GM23338 (cell line): ENCODE measurements around the gene AFP. TPM values are rescaled to one million over a fixed set of nuclear protein-coding genes. Genes with fewer than 3 reads are reported as not detected.

ENCODE experiments used
- ATAC-seq: fragments of 200-7000 bp; cut with Tn5 transposase; 3 replicates; pipeline ENCODE4 v1.9.1; 2020
- DNase-seq: peaks from one replicate; pipeline ENCODE4 v3.0.0-alpha.2; 2015; ENCODE audit warnings: low spot score
- H2AFZ ChIP-seq: fragments of 200-600 bp; sonication (generic); 2 replicates; pipeline ENCODE4 v1.8.0; 2016; ENCODE audit warnings: antibody characterized with exemption, mild to moderate bottlenecking, moderate library complexity
- H3F3A ChIP-seq: fragments of 200-600 bp; sonication (generic); replicated peaks from 2 replicates; pipeline ENCODE4 v1.8.0; 2017; ENCODE audit warnings: antibody characterized with exemption, mixed run types, low read depth
- H3K27ac ChIP-seq: fragments of 200-600 bp; sonication (generic); 2 replicates; pipeline ENCODE4 v1.6.1; 2016; ENCODE audit warnings: low read depth
- H3K27me3 ChIP-seq: fragments of 200-600 bp; sonication (generic); 2 replicates; pipeline ENCODE4 v1.8.0; 2016; ENCODE audit warnings: mild to moderate bottlenecking, mixed run types, moderate library complexity; ENCODE audit not compliant: insufficient read depth
- H3K36me3 ChIP-seq: fragments of 200-600 bp; sonication (generic); 2 replicates; pipeline ENCODE4 v1.8.0; 2016; ENCODE audit warnings: mild to moderate bottlenecking; ENCODE audit not compliant: insufficient read depth
- H3K4me1 ChIP-seq: fragments of 200-600 bp; sonication (generic); 2 replicates; pipeline ENCODE4 v1.8.0; 2016; ENCODE audit warnings: mild to moderate bottlenecking, moderate library complexity; ENCODE audit not compliant: insufficient read depth
- H3K4me2 ChIP-seq: fragments of 200-600 bp; sonication (generic); 2 replicates; pipeline ENCODE4 v1.7.1; 2017; ENCODE audit warnings: mixed run types
- H3K4me3 ChIP-seq: fragments of 200-600 bp; sonication (generic); 2 replicates; pipeline ENCODE4 v1.6.1; 2016; ENCODE audit warnings: mixed run types
- H3K79me2 ChIP-seq: fragments of 200-600 bp; sonication (generic); replicated peaks from 2 replicates; pipeline ENCODE4 v1.8.0; 2017; ENCODE audit warnings: mild to moderate bottlenecking; ENCODE audit not compliant: insufficient read depth
- H3K9me2 ChIP-seq: fragments of 200-600 bp; sonication (generic); 2 replicates; pipeline ENCODE4 v1.8.0; 2017; ENCODE audit not compliant: insufficient read depth
- H4K20me1 ChIP-seq: fragments of 200-600 bp; sonication (generic); replicated peaks from 2 replicates; pipeline ENCODE4 v1.8.0; 2017; ENCODE audit warnings: mild to moderate bottlenecking; ENCODE audit not compliant: insufficient read depth
- H3K27ac Mint-ChIP-seq: 2 replicates; pipeline ENCODE4 v1.8.0; 2020; ENCODE audit warnings: inconsistent platforms, mild to moderate bottlenecking, moderate library complexity, mixed read lengths
- H3K27me3 Mint-ChIP-seq: 3 replicates; pipeline ENCODE4 v1.8.0; 2022; ENCODE audit warnings: low read depth, mild to moderate bottlenecking, moderate library complexity, mixed read lengths, inconsistent platforms; ENCODE audit not compliant: insufficient read depth, poor library complexity
- H3K36me3 Mint-ChIP-seq: 3 replicates; pipeline ENCODE4 v1.8.0; 2021; ENCODE audit warnings: low read depth, mild to moderate bottlenecking, inconsistent platforms, moderate library complexity, mixed read lengths
- H3K4me1 Mint-ChIP-seq: 3 replicates; pipeline ENCODE4 v1.8.0; 2020; ENCODE audit warnings: mild to moderate bottlenecking, inconsistent platforms, mixed read lengths
- H3K4me3 Mint-ChIP-seq: 3 replicates; pipeline ENCODE4 v1.8.0; 2021; ENCODE audit warnings: moderate library complexity, mild to moderate bottlenecking, inconsistent platforms, mixed read lengths
- H3K9me3 Mint-ChIP-seq: 3 replicates; pipeline ENCODE4 v1.8.0; 2020; ENCODE audit warnings: moderate library complexity, mild to moderate bottlenecking, inconsistent platforms, mixed read lengths
- CREB1 ChIP-seq: fragments of 250-450 bp; sonication (Bioruptor Pico); IDR thresholded peaks from 2 replicates; pipeline ENCODE4 v1.5.0; 2020; ENCODE audit warnings: low read depth, mild to moderate bottlenecking, moderate library complexity
- EZH2 ChIP-seq: fragments of 200-600 bp; sonication (generic); IDR thresholded peaks from one replicate; pipeline ENCODE4 v1.8.0; 2017; ENCODE audit warnings: antibody characterized with exemption, mild to moderate bottlenecking, low read depth; ENCODE audit not compliant: unreplicated experiment
- EZH2phosphoT487 ChIP-seq: fragments of 200-600 bp; sonication (generic); IDR thresholded peaks from one replicate; pipeline ENCODE4 v1.8.1; 2018; ENCODE audit warnings: antibody characterized with exemption; ENCODE audit not compliant: unreplicated experiment
- JUNB ChIP-seq: IDR thresholded peaks from one replicate; pipeline ENCODE4 v1.6.1; 2016; ENCODE audit warnings: antibody characterized with exemption; ENCODE audit not compliant: unreplicated experiment
- NANOG ChIP-seq: IDR thresholded peaks from 2 replicates; pipeline ENCODE4 v1.6.1; 2016; ENCODE audit warnings: antibody characterized with exemption, borderline replicate concordance
- POLR2AphosphoS5 ChIP-seq: IDR thresholded peaks from 2 replicates; pipeline ENCODE4 v1.6.1; 2016; ENCODE audit warnings: antibody characterized with exemption, low read depth
- STAT1 ChIP-seq: IDR thresholded peaks from one replicate; pipeline ENCODE4 v1.6.1; 2016; ENCODE audit warnings: antibody characterized with exemption; ENCODE audit not compliant: unreplicated experiment
- ZNF114 ChIP-seq: fragments of 250-450 bp; sonication (Bioruptor Pico); IDR thresholded peaks from 2 replicates; pipeline ENCODE4 v1.5.0; 2020; ENCODE audit warnings: mild to moderate bottlenecking, moderate library complexity
- ZNF331 ChIP-seq: fragments of 250-450 bp; sonication (Bioruptor Pico); IDR thresholded peaks from 2 replicates; pipeline ENCODE4 v1.5.0; 2020; ENCODE audit warnings: low read depth, mild to moderate bottlenecking, moderate library complexity
- polyA plus RNA-seq: library from polyadenylated mRNA; unstranded; fragments of >200 nt; fragmentation: Nextera tagmentation; extraction: Ambion mirVana; gene quantifications from 2 replicates; pipeline ENCODE4 v1.2.1, GENCODE V29; 2016
- total RNA-seq: library from RNA; depleted of rRNA; stranded (reverse); fragments of >200 nt; shearing (Covaris generic); gene quantifications from 2 replicates; pipeline ENCODE4 v1.2.3, GENCODE V29; 2014
- TF ChIP-seq, protein P1 (sequence below): IDR thresholded peaks from one replicate; pipeline ENCODE4 v1.6.1; 2018; ENCODE audit warnings: antibody characterized with exemption; ENCODE audit not compliant: unreplicated experiment
- TF ChIP-seq, protein P2 (sequence below), 2 experiments: fragments of 200-600 bp in 1 of 2; sonication (generic) in 1 of 2; conservative IDR thresholded peaks; 2 replicates each; pipeline versions ENCODE4 v1.5.1 to v1.6.1; 2016 to 2017; ENCODE audit warnings: antibody characterized with exemption in 2 of 2, low read depth in 2 of 2, mild to moderate bottlenecking in 2 of 2, moderate library complexity in 1 of 2
- TF ChIP-seq, protein P3 (sequence below): fragments of 250-450 bp; sonication (Bioruptor Pico); IDR thresholded peaks from 2 replicates; pipeline ENCODE4 v1.5.0; 2020; ENCODE audit warnings: mild to moderate bottlenecking, moderate library complexity
- TF ChIP-seq, protein P4 (sequence below): IDR thresholded peaks from 2 replicates; pipeline ENCODE4 v1.6.1; 2016; ENCODE audit warnings: antibody characterized with exemption

Gene AFP
- total and polyA plus RNA-seq, 2 experiments from 2014 or later: 4.0 to 17.3 TPM

DNA sequence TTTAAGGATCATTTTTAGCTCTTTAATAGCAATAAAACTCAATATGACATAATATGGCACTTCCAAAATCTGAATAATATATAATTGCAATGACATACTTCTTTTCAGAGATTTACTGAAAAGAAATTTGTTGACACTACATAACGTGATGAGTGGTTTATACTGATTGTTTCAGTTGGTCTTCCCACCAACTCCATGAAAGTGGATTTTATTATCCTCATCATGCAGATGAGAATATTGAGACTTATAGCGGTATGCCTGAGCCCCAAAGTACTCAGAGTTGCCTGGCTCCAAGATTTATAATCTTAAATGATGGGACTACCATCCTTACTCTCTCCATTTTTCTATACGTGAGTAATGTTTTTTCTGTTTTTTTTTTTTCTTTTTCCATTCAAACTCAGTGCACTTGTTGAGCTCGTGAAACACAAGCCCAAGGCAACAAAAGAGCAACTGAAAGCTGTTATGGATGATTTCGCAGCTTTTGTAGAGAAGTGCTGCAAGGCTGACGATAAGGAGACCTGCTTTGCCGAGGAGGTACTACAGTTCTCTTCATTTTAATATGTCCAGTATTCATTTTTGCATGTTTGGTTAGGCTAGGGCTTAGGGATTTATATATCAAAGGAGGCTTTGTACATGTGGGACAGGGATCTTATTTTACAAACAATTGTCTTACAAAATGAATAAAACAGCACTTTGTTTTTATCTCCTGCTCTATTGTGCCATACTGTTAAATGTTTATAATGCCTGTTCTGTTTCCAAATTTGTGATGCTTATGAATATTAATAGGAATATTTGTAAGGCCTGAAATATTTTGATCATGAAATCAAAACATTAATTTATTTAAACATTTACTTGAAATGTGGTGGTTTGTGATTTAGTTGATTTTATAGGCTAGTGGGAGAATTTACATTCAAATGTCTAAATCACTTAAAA is 16.6 kb upstream of the AFP start:
- H3K79me2 ChIP-seq: no peaks in the 10 kb centered on the region
- H3K4me1 ChIP-seq: no peaks in the 10 kb centered on the region
- no peak overlapping the region for H3K4me3 ChIP-seq
- H3K9me2 ChIP-seq: no peaks in the 10 kb centered on the region; the same call in 1 of the 2 replicates
- no peak overlapping the region for H3K27ac ChIP-seq
- no peaks in the 10 kb centered on the region for H3F3A ChIP-seq
- no peak overlapping the region for H3K4me2 ChIP-seq
- no peak overlapping the region for H2AFZ ChIP-seq
- H3K27me3 ChIP-seq: no peaks in the 10 kb centered on the region
- no peaks in the 10 kb centered on the region for H3K36me3 Mint-ChIP-seq
- no peak overlapping the region for H3K27ac Mint-ChIP-seq
- no peaks in the 10 kb centered on the region for H4K20me1 ChIP-seq
- H3K4me3 Mint-ChIP-seq: no peak overlapping the region
- no peaks in the 10 kb centered on the region for H3K36me3 ChIP-seq
- no peaks in the 10 kb centered on the region; the same call in 2 of the 3 replicates for H3K9me3 Mint-ChIP-seq
- H3K4me1 Mint-ChIP-seq: peaks cover 10% of the 10 kb centered on the region; the same call in 2 of the 3 replicates
- TF ChIP-seq, protein P1, sequence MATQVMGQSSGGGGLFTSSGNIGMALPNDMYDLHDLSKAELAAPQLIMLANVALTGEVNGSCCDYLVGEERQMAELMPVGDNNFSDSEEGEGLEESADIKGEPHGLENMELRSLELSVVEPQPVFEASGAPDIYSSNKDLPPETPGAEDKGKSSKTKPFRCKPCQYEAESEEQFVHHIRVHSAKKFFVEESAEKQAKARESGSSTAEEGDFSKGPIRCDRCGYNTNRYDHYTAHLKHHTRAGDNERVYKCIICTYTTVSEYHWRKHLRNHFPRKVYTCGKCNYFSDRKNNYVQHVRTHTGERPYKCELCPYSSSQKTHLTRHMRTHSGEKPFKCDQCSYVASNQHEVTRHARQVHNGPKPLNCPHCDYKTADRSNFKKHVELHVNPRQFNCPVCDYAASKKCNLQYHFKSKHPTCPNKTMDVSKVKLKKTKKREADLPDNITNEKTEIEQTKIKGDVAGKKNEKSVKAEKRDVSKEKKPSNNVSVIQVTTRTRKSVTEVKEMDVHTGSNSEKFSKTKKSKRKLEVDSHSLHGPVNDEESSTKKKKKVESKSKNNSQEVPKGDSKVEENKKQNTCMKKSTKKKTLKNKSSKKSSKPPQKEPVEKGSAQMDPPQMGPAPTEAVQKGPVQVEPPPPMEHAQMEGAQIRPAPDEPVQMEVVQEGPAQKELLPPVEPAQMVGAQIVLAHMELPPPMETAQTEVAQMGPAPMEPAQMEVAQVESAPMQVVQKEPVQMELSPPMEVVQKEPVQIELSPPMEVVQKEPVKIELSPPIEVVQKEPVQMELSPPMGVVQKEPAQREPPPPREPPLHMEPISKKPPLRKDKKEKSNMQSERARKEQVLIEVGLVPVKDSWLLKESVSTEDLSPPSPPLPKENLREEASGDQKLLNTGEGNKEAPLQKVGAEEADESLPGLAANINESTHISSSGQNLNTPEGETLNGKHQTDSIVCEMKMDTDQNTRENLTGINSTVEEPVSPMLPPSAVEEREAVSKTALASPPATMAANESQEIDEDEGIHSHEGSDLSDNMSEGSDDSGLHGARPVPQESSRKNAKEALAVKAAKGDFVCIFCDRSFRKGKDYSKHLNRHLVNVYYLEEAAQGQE: no peak
- TF ChIP-seq CREB1 (no peak), POLR2AphosphoS5 (no peak), EZH2 (no peak), ZNF114 (no peak), NANOG (no peak), ZNF331 (CRISPR knock-in tag) (no peak), EZH2phosphoT487 (no peak), STAT1 (no peak), JUNB (no peak)
- TF ChIP-seq, protein P2, sequence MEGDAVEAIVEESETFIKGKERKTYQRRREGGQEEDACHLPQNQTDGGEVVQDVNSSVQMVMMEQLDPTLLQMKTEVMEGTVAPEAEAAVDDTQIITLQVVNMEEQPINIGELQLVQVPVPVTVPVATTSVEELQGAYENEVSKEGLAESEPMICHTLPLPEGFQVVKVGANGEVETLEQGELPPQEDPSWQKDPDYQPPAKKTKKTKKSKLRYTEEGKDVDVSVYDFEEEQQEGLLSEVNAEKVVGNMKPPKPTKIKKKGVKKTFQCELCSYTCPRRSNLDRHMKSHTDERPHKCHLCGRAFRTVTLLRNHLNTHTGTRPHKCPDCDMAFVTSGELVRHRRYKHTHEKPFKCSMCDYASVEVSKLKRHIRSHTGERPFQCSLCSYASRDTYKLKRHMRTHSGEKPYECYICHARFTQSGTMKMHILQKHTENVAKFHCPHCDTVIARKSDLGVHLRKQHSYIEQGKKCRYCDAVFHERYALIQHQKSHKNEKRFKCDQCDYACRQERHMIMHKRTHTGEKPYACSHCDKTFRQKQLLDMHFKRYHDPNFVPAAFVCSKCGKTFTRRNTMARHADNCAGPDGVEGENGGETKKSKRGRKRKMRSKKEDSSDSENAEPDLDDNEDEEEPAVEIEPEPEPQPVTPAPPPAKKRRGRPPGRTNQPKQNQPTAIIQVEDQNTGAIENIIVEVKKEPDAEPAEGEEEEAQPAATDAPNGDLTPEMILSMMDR (conservative IDR thresholded peaks at IDR 0.05; ENCODE audit: low read depth in 2 of 2): no peak
- TF ChIP-seq, protein P3, sequence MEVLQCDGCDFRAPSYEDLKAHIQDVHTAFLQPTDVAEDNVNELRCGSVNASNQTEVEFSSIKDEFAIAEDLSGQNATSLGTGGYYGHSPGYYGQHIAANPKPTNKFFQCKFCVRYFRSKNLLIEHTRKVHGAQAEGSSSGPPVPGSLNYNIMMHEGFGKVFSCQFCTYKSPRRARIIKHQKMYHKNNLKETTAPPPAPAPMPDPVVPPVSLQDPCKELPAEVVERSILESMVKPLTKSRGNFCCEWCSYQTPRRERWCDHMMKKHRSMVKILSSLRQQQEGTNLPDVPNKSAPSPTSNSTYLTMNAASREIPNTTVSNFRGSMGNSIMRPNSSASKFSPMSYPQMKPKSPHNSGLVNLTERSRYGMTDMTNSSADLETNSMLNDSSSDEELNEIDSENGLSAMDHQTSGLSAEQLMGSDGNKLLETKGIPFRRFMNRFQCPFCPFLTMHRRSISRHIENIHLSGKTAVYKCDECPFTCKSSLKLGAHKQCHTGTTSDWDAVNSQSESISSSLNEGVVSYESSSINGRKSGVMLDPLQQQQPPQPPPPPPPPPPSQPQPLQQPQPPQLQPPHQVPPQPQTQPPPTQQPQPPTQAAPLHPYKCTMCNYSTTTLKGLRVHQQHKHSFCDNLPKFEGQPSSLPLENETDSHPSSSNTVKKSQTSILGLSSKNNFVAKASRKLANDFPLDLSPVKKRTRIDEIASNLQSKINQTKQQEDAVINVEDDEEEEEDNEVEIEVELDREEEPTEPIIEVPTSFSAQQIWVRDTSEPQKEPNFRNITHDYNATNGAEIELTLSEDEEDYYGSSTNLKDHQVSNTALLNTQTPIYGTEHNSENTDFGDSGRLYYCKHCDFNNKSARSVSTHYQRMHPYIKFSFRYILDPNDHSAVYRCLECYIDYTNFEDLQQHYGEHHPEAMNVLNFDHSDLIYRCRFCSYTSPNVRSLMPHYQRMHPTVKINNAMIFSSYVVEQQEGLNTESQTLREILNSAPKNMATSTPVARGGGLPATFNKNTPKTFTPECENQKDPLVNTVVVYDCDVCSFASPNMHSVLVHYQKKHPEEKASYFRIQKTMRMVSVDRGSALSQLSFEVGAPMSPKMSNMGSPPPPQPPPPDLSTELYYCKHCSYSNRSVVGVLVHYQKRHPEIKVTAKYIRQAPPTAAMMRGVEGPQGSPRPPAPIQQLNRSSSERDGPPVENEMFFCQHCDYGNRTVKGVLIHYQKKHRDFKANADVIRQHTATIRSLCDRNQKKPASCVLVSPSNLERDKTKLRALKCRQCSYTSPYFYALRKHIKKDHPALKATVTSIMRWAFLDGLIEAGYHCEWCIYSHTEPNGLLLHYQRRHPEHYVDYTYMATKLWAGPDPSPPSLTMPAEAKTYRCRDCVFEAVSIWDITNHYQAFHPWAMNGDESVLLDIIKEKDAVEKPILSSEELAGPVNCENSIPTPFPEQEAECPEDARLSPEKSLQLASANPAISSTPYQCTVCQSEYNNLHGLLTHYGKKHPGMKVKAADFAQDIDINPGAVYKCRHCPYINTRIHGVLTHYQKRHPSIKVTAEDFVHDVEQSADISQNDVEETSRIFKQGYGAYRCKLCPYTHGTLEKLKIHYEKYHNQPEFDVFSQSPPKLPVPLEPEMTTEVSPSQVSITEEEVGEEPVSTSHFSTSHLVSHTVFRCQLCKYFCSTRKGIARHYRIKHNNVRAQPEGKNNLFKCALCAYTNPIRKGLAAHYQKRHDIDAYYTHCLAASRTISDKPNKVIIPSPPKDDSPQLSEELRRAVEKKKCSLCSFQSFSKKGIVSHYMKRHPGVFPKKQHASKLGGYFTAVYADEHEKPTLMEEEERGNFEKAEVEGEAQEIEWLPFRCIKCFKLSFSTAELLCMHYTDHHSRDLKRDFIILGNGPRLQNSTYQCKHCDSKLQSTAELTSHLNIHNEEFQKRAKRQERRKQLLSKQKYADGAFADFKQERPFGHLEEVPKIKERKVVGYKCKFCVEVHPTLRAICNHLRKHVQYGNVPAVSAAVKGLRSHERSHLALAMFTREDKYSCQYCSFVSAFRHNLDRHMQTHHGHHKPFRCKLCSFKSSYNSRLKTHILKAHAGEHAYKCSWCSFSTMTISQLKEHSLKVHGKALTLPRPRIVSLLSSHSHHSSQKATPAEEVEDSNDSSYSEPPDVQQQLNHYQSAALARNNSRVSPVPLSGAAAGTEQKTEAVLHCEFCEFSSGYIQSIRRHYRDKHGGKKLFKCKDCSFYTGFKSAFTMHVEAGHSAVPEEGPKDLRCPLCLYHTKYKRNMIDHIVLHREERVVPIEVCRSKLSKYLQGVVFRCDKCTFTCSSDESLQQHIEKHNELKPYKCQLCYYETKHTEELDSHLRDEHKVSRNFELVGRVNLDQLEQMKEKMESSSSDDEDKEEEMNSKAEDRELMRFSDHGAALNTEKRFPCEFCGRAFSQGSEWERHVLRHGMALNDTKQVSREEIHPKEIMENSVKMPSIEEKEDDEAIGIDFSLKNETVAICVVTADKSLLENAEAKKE (CRISPR knock-in tag): no peak
- TF ChIP-seq, protein P4, sequence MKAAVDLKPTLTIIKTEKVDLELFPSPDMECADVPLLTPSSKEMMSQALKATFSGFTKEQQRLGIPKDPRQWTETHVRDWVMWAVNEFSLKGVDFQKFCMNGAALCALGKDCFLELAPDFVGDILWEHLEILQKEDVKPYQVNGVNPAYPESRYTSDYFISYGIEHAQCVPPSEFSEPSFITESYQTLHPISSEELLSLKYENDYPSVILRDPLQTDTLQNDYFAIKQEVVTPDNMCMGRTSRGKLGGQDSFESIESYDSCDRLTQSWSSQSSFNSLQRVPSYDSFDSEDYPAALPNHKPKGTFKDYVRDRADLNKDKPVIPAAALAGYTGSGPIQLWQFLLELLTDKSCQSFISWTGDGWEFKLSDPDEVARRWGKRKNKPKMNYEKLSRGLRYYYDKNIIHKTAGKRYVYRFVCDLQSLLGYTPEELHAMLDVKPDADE: no peak
- H3K27me3 Mint-ChIP-seq: no peaks in the 10 kb centered on the region
- DNase-seq: no peak
- no peak for ATAC-seq
